ENCODE measurements around the gene CSTF3. TPM values are rescaled to one million over a fixed set of nuclear protein-coding genes. Genes with fewer than 3 reads are reported as not detected.

Gene CSTF3
- total and polyA plus RNA-seq, 2 of the 4 experiments (the other 2 are of a cell fraction) = 14.5 to 23.4 TPM

DNA sequence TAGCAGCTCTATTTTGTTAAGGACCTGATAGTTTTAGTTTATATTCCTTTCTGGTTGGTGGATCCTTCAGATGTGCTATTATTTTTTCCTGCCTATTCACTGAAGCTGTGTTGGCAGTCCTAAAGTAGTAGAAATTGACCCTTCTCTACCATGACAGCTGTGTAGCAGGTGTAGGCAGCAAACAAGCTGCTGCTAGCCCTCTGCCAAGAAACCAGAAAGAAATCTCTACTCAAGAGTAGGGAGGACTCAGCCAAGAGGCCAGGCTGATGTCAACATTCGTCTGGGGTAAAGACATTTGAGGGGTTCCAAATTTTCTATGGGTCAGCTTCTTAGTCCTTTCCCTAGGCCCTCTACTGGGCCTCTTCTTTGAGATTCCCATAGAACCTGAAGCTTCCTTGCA, 51.2 kb downstream of the CSTF3 start:
- Histone ChIP-seq H4K8ac (ENCODE audit: low read depth in 2 of 2, low read length in 2 of 2) (no peak overlapping the region), H2BK120ac (ENCODE audit: low read depth, low read length) (no peak overlapping the region), H2BK15ac (ENCODE audit: low read depth, low read length) (no peak overlapping the region), H2BK20ac (ENCODE audit: low read depth, low read length) (no peak overlapping the region), H4K91ac (ENCODE audit: insufficient read depth, low read depth, low read length) (no peak overlapping the region), H3K79me1 (ENCODE audit: low read depth in 1 of 2, low read length in 2 of 2) (no peaks in the 10 kb centered on the region), H4K5ac (ENCODE audit: low read depth, low read length) (no peak overlapping the region), H3K9ac (ENCODE audit: low read depth, low read length) (no peak overlapping the region), H3K9me3 (ENCODE audit: control insufficient read depth, insufficient read depth, low read length) (no peaks in the 10 kb centered on the region), H3K4me3 (ENCODE audit: insufficient read depth, low read depth, low read length) (no peak overlapping the region), H2BK5ac (ENCODE audit: low read depth, low read length, poor library complexity, severe bottlenecking) (no peak overlapping the region), H3K27ac (ENCODE audit: insufficient read depth, low read length) (no peak overlapping the region), H3K14ac (replicated peaks; ENCODE audit: low read depth, low read length) (no peak overlapping the region), H3K18ac (ENCODE audit: low read depth, low read length) (no peak overlapping the region), H2AK9ac (replicated peaks; ENCODE audit: low read depth, low read length, poor library complexity) (no peak overlapping the region), H3K56ac (ENCODE audit: extremely low read depth, insufficient read depth, low read length) (no peak overlapping the region), H2AK5ac (ENCODE audit: low read depth, low read length) (no peak overlapping the region), H3K4ac (ENCODE audit: low read depth, low read length) (no peak overlapping the region), H3K4me2 (ENCODE audit: low read depth, low read length) (no peak overlapping the region), H2AFZ (replicated peaks; ENCODE audit: low read length, poor library complexity) (no peak overlapping the region), H3K36me3 (ENCODE audit: control insufficient read depth, insufficient read depth, low read length) (no peaks in the 10 kb centered on the region), H3K27me3 (ENCODE audit: control insufficient read depth, insufficient read depth, low read length) (no peaks in the 10 kb centered on the region), H3K9me1 (ENCODE audit: insufficient read depth, low read length) (no peaks in the 10 kb centered on the region), H4K20me1 (ENCODE audit: insufficient read depth, low read length) (no peaks in the 10 kb centered on the region), H3K4me1 (ENCODE audit: control insufficient read depth, insufficient read depth, low read length) (no peaks in the 10 kb centered on the region), H3K23ac (ENCODE audit: low read depth, low read length) (no peak overlapping the region)
- no peak for TF ChIP-seq CHD1 (IDR thresholded peaks at IDR 0.05; ENCODE audit: low read depth, low read length)
- in situ Hi-C loops (cut with MboI; ENCODE audit: low sequenced_read_pairs) = no loop called here
- dilution Hi-C loops (cut with HindIII; ENCODE audit: low sequenced_read_pairs, unreplicated experiment) = no loop called here
- POLR2A ChIA-PET (ENCODE audit: unreplicated experiment) = no interaction called here
- ATAC-seq (ENCODE audit: low read depth) (peak; percentile 21; the same call in 1 of the 2 replicates), DNase-seq (no peak)
- intact Hi-C loops (cut with micrococcal nuclease) = no loop called here
- CTCF ChIA-PET = interaction anchor here (1.0 kb wide), 1 partner anchor 14 kb away, joined by 3 read pairs; no protein-coding TSS in a partner anchor
- no TSS peak for BruUV-seq (replicated peaks)
- WGBS, 2 experiments (ENCODE audit: extremely low coverage in 2 of 2, insufficient read length in 1 of 2) = no CpG with 5 or more reads among the region's 1 CpG
